HepG2 (cell line): ENCODE measurements around the gene IQGAP3. TPM values are rescaled to one million over a fixed set of nuclear protein-coding genes. Genes with fewer than 3 reads are reported as not detected.

Experiments used
- GABPA ChIP-seq, 2 experiments: IDR thresholded peaks; 2 replicates each; pipeline ENCODE4 v1.6.1; 2011 to 2016; ENCODE audit warnings: low read depth in 2 of 2, low read length in 1 of 2, missing biosample characterization in 1 of 2, missing genetic modification characterization in 1 of 2
- PAXIP1 ChIP-seq: sonication (generic); formaldehyde crosslinking; conservative IDR thresholded peaks from 2 replicates; pipeline ENCODE4 v1.4.0; 2020; ENCODE audit warnings: mild to moderate bottlenecking, missing genetic modification reagents, moderate library complexity
- RXRB ChIP-seq: IDR thresholded peaks from 2 replicates; pipeline ENCODE4 v1.6.1; 2016; ENCODE audit warnings: borderline replicate concordance, missing genetic modification reagents, missing compliant biosample characterization
- TBX2 ChIP-seq: sonication (generic); formaldehyde crosslinking; IDR thresholded peaks from 2 replicates; pipeline ENCODE4 v1.5.0; 2020; ENCODE audit warnings: missing genetic modification reagents, mild to moderate bottlenecking, borderline replicate concordance
- ZNF646 ChIP-seq: sonication (generic); formaldehyde crosslinking; IDR thresholded peaks from 2 replicates; pipeline ENCODE4 v1.9.0; 2021; ENCODE audit warnings: mild to moderate bottlenecking, missing genetic modification reagents
- polyA plus RNA-seq, 8 experiments: library from polyadenylated mRNA; depleted of rRNA in 3 of 8; stranded (reverse) in 7 of 8; unstranded in 1 of 8; fragments of >200 nt; fragmentation: Illumina TruSeq in 4 of 8; extraction: Trizol in 4 of 8; gene quantifications; 2 replicates each; pipeline versions ENCODE4 v1.2.1 to v1.2.3, GENCODE V29; 2011 to 2016; ENCODE audit warnings: low read depth in 4 of 8, missing spikeins in 1 of 8, mixed read lengths in 1 of 8; ENCODE audit not compliant: insufficient read depth in 1 of 8
- total RNA-seq, 5 experiments: library from RNA; depleted of rRNA; stranded (reverse); fragments of >200 nt; fragmentation: Illumina TruSeq; extraction: Trizol; gene quantifications; 2 replicates each; pipeline ENCODE4 v1.2.3, GENCODE V29; 2016; ENCODE audit warnings: low read depth in 1 of 5
- TF ChIP-seq, protein P1 (sequence below): sonication (generic); formaldehyde crosslinking; IDR thresholded peaks from 2 replicates; pipeline ENCODE4 v1.4.0; 2020; ENCODE audit warnings: mild to moderate bottlenecking, missing genetic modification reagents
- TF ChIP-seq, protein P2 (sequence below): IDR thresholded peaks from 2 replicates; pipeline ENCODE4 v1.6.1; 2016; ENCODE audit warnings: mild to moderate bottlenecking
- TF ChIP-seq, protein P3 (sequence below): sonication (generic); formaldehyde crosslinking; IDR thresholded peaks from 2 replicates; pipeline ENCODE4 v1.5.0; 2020; ENCODE audit warnings: missing genetic modification reagents

Gene IQGAP3
- total and polyA plus RNA-seq, 2 of the 13 experiments (the other 11 are each of a cell fraction or from before 2014, with no cell fraction given), result 13.5 to 14.1 TPM

- TF ChIP-seq, protein P1, sequence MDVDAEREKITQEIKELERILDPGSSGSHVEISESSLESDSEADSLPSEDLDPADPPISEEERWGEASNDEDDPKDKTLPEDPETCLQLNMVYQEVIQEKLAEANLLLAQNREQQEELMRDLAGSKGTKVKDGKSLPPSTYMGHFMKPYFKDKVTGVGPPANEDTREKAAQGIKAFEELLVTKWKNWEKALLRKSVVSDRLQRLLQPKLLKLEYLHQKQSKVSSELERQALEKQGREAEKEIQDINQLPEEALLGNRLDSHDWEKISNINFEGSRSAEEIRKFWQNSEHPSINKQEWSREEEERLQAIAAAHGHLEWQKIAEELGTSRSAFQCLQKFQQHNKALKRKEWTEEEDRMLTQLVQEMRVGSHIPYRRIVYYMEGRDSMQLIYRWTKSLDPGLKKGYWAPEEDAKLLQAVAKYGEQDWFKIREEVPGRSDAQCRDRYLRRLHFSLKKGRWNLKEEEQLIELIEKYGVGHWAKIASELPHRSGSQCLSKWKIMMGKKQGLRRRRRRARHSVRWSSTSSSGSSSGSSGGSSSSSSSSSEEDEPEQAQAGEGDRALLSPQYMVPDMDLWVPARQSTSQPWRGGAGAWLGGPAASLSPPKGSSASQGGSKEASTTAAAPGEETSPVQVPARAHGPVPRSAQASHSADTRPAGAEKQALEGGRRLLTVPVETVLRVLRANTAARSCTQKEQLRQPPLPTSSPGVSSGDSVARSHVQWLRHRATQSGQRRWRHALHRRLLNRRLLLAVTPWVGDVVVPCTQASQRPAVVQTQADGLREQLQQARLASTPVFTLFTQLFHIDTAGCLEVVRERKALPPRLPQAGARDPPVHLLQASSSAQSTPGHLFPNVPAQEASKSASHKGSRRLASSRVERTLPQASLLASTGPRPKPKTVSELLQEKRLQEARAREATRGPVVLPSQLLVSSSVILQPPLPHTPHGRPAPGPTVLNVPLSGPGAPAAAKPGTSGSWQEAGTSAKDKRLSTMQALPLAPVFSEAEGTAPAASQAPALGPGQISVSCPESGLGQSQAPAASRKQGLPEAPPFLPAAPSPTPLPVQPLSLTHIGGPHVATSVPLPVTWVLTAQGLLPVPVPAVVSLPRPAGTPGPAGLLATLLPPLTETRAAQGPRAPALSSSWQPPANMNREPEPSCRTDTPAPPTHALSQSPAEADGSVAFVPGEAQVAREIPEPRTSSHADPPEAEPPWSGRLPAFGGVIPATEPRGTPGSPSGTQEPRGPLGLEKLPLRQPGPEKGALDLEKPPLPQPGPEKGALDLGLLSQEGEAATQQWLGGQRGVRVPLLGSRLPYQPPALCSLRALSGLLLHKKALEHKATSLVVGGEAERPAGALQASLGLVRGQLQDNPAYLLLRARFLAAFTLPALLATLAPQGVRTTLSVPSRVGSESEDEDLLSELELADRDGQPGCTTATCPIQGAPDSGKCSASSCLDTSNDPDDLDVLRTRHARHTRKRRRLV (CRISPR knock-in tag), result no peak
- TF ChIP-seq GABPA (IDR thresholded peaks at IDR 0.05; ENCODE audit: low read depth, low read length) (no peak), GABPA (CRISPR knock-in tag; IDR thresholded peaks at IDR 0.05; ENCODE audit: low read depth) (no peak), ZNF646 (no peak), TBX2 (CRISPR knock-in tag) (peak; percentile 47; the same call in 1 of the 2 replicates), RXRB (peak; percentile 44; the same call in 1 of the 2 replicates), PAXIP1 (peak; percentile 48)
- TF ChIP-seq, protein P2, sequence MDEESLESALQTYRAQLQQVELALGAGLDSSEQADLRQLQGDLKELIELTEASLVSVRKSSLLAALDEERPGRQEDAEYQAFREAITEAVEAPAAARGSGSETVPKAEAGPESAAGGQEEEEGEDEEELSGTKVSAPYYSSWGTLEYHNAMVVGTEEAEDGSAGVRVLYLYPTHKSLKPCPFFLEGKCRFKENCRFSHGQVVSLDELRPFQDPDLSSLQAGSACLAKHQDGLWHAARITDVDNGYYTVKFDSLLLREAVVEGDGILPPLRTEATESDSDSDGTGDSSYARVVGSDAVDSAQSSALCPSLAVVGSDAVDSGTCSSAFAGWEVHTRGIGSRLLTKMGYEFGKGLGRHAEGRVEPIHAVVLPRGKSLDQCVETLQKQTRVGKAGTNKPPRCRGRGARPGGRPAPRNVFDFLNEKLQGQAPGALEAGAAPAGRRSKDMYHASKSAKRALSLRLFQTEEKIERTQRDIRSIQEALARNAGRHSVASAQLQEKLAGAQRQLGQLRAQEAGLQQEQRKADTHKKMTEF (CRISPR knock-in tag), result no peak
- TF ChIP-seq, protein P3, sequence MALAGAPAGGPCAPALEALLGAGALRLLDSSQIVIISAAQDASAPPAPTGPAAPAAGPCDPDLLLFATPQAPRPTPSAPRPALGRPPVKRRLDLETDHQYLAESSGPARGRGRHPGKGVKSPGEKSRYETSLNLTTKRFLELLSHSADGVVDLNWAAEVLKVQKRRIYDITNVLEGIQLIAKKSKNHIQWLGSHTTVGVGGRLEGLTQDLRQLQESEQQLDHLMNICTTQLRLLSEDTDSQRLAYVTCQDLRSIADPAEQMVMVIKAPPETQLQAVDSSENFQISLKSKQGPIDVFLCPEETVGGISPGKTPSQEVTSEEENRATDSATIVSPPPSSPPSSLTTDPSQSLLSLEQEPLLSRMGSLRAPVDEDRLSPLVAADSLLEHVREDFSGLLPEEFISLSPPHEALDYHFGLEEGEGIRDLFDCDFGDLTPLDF (CRISPR knock-in tag), result no peak
Measured at GRCh38 chr1:156475568-156476500, 96.5 kb downstream of the IQGAP3 start (continued).
